Mucosa of gallbladder (tissue), 1 donor: ENCODE data around the gene FRMPD1. TPM values are rescaled to one million over a fixed set of nuclear protein-coding genes. Genes with fewer than 3 reads are reported as not detected.

Experiments used
- DNase-seq: peaks from one replicate; pipeline ENCODE4 v3.0.0-alpha.2; 2020; ENCODE audit warnings: low spot score
- total RNA-seq: library from RNA; stranded (reverse); gene quantifications from one replicate; pipeline ENCODE4 v1.2.1, GENCODE V29; 2021
- donor health status: DM: no; HTN: no; CAD: no.

Gene FRMPD1
- total RNA-seq, 1 donor from 2014 or later, result 5.9 TPM

- DNase-seq, result no peak
These were observed 24.0 kb upstream of the FRMPD1 start for GRCh38 chr9:37626708-37627292.

GRCh38 chr9:37632479-37632878 is 18.3 kb upstream of the FRMPD1 start:
- no peak for DNase-seq

- DNase-seq, result no peak
These were observed 14.9 kb upstream of the FRMPD1 start for GRCh38 chr9:37635808-37636207.

DNA sequence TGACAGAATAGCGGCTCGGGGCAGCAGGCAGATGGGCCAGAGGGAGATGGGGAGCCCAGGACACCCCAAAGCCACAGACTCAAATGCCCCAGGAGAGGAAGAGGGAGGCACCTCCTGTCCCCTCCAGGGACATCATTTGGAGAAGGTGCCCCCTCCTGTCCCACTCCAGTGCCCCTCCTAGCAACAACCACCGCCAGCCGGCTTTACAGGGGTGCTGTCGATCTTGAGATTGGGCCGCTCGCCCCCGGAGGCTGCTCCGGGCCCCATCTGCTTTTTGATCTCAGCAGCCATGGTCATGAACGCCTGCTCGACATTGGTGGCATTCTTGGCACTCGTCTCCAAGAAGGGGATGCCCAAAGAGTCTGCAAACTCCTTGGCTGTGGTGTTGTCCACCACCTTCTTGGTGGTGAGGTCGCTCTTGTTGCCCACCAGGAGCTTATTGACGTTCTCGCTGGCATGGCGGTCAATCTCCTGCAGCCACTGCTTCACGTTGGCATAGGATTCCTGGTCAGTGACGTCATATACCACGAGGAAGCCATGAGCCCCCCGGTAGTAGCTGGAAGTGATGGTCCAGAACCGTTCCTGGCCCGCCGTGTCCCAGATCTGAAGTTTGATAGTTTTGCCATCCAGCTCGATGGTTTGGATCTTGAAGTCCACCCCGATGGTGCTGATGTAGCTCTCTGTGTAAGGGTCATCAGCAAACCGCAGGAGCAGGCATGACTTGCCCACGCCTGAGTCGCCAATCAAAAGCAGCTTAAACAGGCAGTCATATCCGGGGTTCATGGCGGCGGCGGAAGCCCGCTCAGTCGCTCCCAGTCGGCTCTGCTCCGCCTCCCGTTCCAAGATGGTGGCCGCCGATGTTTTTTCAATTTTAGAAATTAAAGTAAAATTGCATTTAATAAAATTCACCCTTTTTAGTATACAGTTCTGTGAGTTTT is 14.0 kb upstream of the FRMPD1 start:
- no peak for DNase-seq

- no peak for DNase-seq
These were observed 11.5 kb upstream of the FRMPD1 start for GRCh38 chr9:37639109-37639762.

DNA sequence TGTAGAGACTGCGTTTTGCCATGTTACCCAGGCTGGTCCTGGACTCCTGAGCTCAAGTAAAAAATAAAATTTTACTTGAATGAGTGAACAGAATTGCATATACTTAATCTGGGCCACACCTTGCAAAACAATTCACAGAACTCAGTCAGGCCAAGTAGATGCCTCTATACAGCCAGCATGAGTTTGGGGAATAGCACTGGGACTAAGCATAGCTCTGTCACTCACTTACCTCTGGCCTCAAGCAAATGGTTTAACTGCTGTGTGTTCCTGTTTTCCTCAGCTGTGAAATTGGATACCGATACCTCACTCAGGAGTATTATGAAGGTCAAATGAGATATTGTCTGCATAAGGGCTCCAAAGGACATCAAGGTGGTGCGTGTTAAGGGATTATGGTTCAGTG is 10.9 kb upstream of the FRMPD1 start:
- DNase-seq, result no peak

DNA sequence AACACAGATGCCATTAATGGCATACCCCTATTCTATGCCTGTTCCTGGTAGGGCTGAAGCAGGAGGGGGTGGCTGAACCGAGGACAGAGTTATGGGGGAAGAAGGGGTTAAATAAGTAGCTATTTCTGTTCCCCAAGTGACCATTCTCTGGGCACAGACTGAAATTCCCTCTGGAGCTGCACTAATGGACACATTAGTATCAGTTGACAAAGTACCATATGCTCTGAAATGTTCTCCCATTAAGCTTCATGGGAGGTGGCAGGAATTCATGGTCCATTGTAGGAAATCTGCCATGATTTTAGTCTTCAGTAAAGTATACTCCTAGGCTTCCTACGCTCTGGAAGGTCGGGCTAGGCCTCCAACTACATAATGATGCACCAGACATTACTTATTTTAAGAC is 10.5 kb upstream of the FRMPD1 start:
- DNase-seq, result no peak

- DNase-seq, result no peak
These were observed 9.4 kb upstream of the FRMPD1 start for GRCh38 chr9:37641331-37641730.

- no peak for DNase-seq
These were observed 7.5 kb upstream of the FRMPD1 start for GRCh38 chr9:37643214-37643613.

- no peak for DNase-seq
These were observed 4.7 kb upstream of the FRMPD1 start for GRCh38 chr9:37645903-37646506.

DNA sequence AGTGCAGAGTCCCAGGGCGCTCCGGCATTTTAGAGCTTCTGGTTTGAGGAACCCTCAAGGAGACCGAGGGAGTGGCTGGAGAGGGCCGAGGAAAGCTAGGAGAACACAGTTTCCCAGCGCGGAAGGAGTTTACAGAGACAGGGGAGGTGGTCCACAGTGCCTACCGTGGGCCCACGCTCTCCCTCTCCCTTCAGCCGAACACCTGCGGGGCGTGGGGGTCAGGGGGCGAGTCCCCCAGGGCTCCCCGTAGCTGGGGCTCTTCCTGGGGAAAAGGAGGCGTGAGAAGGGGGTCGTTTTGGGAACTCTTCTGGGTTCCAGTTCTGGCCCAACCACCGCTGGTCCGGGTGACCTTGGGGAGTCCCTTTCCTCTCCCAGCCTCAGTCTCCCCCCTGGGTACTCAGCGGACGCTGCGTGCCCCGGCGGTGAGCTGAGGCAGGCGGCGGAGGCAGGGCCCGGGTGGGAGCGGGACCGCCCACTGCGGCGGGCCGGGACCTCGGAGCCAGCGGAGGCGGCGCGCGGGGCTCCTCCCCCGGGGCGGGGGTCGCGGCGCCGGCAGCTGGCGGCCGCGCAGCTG is 368 bp upstream of the FRMPD1 start:
- DNase-seq, result no peak

GRCh38 chr9:37652261-37652660 is 1.5 kb downstream of the FRMPD1 start:
- no peak for DNase-seq

GRCh38 chr9:37653385-37653784 is 2.6 kb downstream of the FRMPD1 start:
- DNase-seq, result no peak

- no peak for DNase-seq
These were observed 6.2 kb downstream of the FRMPD1 start for GRCh38 chr9:37656936-37657335.

DNA sequence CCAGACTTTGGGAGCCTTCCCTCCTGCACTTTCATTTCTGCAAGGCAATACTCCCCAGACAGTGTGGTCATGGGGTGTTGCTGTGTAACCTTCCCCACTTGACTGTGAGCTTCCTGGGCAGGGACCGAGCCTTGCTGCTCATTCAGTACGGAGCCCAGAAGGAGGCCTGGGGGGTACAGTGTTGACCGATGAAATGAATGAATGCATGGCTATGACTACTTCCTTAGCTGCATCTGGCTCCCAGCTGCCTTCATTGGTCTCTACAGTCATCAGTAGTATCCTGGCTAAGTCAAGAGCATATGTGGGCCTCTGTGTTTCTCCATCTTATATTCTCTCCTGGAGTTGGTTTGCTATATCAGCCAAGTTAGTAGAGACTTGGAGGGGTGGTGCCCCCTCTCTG is 9.9 kb downstream of the FRMPD1 start:
- no peak for DNase-seq

DNA sequence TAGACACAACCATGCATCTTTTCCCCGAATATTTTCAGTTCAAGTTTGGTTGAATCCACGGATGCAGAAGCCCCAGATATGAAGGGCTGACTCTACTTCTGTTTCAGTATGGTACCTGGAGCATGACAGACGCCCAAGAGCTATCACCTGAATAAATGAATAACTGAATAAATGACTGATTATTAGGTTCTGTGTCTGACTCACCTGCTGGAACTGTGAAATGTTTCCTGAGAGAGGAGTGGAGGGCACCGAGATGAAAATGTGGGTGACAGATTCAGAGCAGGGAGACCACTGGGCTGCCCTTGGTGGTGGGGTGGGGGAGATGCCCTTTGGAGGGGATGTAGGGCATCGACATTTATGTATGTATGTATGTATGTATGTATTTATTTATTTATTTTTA is 13.2 kb downstream of the FRMPD1 start:
- no peak for DNase-seq

DNA sequence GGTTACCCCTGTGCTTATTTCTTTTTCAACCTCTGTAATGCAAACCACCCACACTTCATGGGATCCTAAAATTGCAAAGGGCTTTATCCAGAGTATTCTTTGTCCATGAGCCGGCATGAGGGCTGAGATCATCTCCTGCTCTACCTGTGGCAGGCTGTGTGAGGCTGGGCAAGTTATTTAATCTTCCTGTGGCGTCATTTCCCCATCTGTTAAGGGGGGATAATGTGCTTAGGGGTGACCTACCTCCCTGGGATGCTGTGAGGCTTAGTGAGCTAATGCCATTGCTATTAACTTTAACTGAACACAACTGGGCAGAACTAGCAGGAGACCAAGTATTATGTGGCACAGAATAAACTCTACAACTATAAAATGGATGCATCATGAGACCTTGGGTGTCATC is 17.0 kb downstream of the FRMPD1 start:
- DNase-seq, result no peak

GRCh38 chr9:37668116-37668601 is 17.4 kb downstream of the FRMPD1 start:
- DNase-seq, result no peak

- no peak for DNase-seq
These were observed 18.5 kb downstream of the FRMPD1 start for GRCh38 chr9:37669232-37669631.

GRCh38 chr9:37675661-37676060 is 24.9 kb downstream of the FRMPD1 start:
- no peak for DNase-seq

DNA sequence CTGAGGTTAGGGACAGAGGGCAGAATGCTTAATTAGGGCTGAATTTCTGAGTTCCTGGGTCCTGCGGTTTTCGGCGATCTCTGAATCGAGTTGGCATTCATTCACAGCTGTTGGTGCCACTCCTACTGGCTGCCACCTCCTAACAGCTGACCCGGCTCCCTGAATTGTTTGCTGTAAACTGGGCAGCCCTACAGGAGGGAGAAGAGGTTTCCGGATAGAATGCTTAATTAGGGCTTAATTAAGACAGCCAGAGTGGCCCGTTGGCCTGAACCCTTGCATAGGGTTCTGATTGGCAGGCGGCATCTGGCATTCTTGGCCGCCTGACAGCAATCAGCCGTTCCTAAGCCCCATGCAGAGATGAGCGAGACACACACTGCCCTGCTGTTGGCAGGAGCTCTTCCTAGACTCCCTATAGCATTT is 25.7 kb downstream of the FRMPD1 start:
- no peak for DNase-seq

DNA sequence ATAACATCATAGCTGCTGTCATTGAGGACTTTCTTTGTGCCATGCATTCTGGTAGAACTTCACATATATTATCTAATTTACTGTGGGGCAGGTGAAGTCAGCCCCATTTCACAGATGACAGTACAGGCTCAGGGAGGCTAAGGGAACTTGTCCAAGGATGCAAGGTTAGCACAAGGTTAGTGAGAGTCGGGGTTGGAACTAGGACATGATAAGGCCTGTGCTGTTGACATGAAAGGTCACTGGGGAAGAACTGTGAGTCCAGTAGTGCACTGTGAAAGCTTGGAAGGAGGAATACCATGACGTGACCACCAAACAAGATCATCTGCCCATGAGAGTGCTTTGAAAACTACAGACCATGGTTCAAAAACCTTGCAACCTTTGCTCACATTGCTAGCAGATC is 26.7 kb downstream of the FRMPD1 start:
- DNase-seq, result no peak
